A549 (cell line): ENCODE data around the gene MARK3. TPM values are rescaled to one million over a fixed set of nuclear protein-coding genes. Genes with fewer than 3 reads are reported as not detected.

Experiments
- ATAC-seq, 2 experiments: fragments of 200-7000 bp in 1 of 2; fragments of >200 bp in 1 of 2; cut with Nextera tagmentation in 1 of 2; cut with Tn5 transposase in 1 of 2; 3 replicates each; pipeline versions ENCODE4 v1.8.0 to v1.9.1; 2018 to 2020; ENCODE audit warnings: mild to moderate bottlenecking in 1 of 2, moderate library complexity in 1 of 2
- CTCF ChIA-PET: fragments of 300-600 bp; sonication (Branson Sonifier 250); formaldehyde crosslinking; extraction: SDS; loops from one replicate; lab custom pipeline; 2021; ENCODE audit warnings: antibody characterized with exemption, inconsistent platforms; lab: Yijun Ruan, JAX
- POLR2A ChIA-PET: fragments of 350-600 bp; formaldehyde crosslinking; extraction: SDS; loops from one replicate; lab custom pipeline; 2021; ENCODE audit warnings: antibody characterized with exemption, inconsistent platforms; lab: Yijun Ruan, JAX
- DNase-seq, 2 experiments: peaks; one replicate each; pipeline versions ENCODE4 v3.0.0 to v3.0.0-alpha.2; 2011 to 2016; ENCODE audit warnings: low read depth in 1 of 2, low spot score in 1 of 2
- FAIRE-seq: peaks from 2 replicates; lab custom pipeline; 2011; peaks lifted over from hg19 to GRCh38; lab: Jason Lieb, UNC
- H3K27ac ChIP-seq, 2 experiments: fragments of >200 bp; sonication (Bioruptor Twin); formaldehyde crosslinking; 3 replicates each; pipeline ENCODE4 v1.5.1; 2016 to 2017
- H3K4me1 ChIP-seq: fragments of >200 bp; sonication (Bioruptor Twin); formaldehyde crosslinking; 3 replicates; pipeline ENCODE4 v1.6.1; 2016
- H3K4me2 ChIP-seq: fragments of >200 bp; sonication (Bioruptor Twin); formaldehyde crosslinking; 3 replicates; pipeline ENCODE4 v1.6.1; 2016
- H3K4me3 ChIP-seq: fragments of >200 bp; sonication (Bioruptor Twin); formaldehyde crosslinking; 3 replicates; pipeline ENCODE4 v1.5.1; 2016
- H3K9me3 ChIP-seq: fragments of >200 bp; sonication (Bioruptor Twin); formaldehyde crosslinking; 3 replicates; pipeline ENCODE4 v1.6.1; 2016
- BHLHE40 ChIP-seq: IDR thresholded peaks from 2 replicates; pipeline ENCODE4 v1.6.1; 2012; ENCODE audit warnings: low read depth, low read length, inconsistent platforms
- CBX2 ChIP-seq: fragments of 200-600 bp; sonication (generic); IDR thresholded peaks from 2 replicates; pipeline ENCODE4 v1.6.1; 2016; ENCODE audit warnings: low read depth, mild to moderate bottlenecking, borderline replicate concordance
- CEBPB ChIP-seq, 2 experiments: fragments of >200 bp in 1 of 2; sonication (Bioruptor Twin) in 1 of 2; formaldehyde crosslinking in 1 of 2; IDR thresholded peaks; 2 replicates each; pipeline ENCODE4 v1.6.1; 2012 to 2016
- CHD4 ChIP-seq: fragments of 200-600 bp; sonication (generic); IDR thresholded peaks from 2 replicates; pipeline ENCODE4 v1.6.1; 2016; ENCODE audit warnings: antibody characterized with exemption, mild to moderate bottlenecking, borderline replicate concordance
- ELK1 ChIP-seq: fragments of 150-350 bp; IDR thresholded peaks from 2 replicates; pipeline ENCODE4 v1.6.1; 2014; ENCODE audit warnings: low read depth, mild to moderate bottlenecking, low read length
- ESRRA ChIP-seq: fragments of 150-350 bp; IDR thresholded peaks from 2 replicates; pipeline ENCODE4 v1.6.1; 2014; ENCODE audit warnings: mild to moderate bottlenecking, low read length, borderline replicate concordance
- FOXS1 ChIP-seq: fragments of 250-450 bp; sonication (Bioruptor Pico); IDR thresholded peaks from 2 replicates; pipeline ENCODE4 v1.5.0; 2020; ENCODE audit warnings: mild to moderate bottlenecking, moderate library complexity
- HDAC2 ChIP-seq: fragments of 200-600 bp; sonication (generic); IDR thresholded peaks from 2 replicates; pipeline ENCODE4 v1.6.1; 2016
- HOXB13 ChIP-seq: fragments of 250-450 bp; sonication (Bioruptor Pico); IDR thresholded peaks from 2 replicates; pipeline ENCODE4 v1.5.0; 2020; ENCODE audit warnings: low read depth, mild to moderate bottlenecking, moderate library complexity
- JUNB ChIP-seq: fragments of >200 bp; sonication (Bioruptor Twin); formaldehyde crosslinking; IDR thresholded peaks from 2 replicates; pipeline ENCODE4 v1.6.1; 2016
- MAFK ChIP-seq: fragments of 450-650 bp; IDR thresholded peaks from 2 replicates; pipeline ENCODE4 v1.6.1; 2014; ENCODE audit not compliant: partially characterized antibody
- MYC ChIP-seq: IDR thresholded peaks from 2 replicates; pipeline ENCODE4 v1.6.1; 2012; ENCODE audit warnings: mild to moderate bottlenecking, inconsistent platforms, low read length, improper control_type of control experiment, borderline replicate concordance
- NFE2L2 ChIP-seq: fragments of 150-350 bp; conservative IDR thresholded peaks from 2 replicates; pipeline ENCODE4 v1.6.1; 2014; ENCODE audit warnings: low read length
- NPAS2 ChIP-seq: fragments of 250-450 bp; sonication (Bioruptor Pico); IDR thresholded peaks from 2 replicates; pipeline ENCODE4 v1.8.0; 2022; ENCODE audit warnings: mild to moderate bottlenecking, moderate library complexity, borderline replicate concordance
- NR3C1 ChIP-seq: fragments of >200 bp; sonication (Bioruptor Twin); formaldehyde crosslinking; IDR thresholded peaks from 3 replicates; pipeline ENCODE4 v1.6.1; 2017
- PHF8 ChIP-seq: fragments of 200-600 bp; sonication (generic); IDR thresholded peaks from 2 replicates; pipeline ENCODE4 v1.6.1; 2016; ENCODE audit warnings: low read depth, mild to moderate bottlenecking, antibody characterized with exemption, moderate library complexity, borderline replicate concordance
- RFX5 ChIP-seq: fragments of 450-650 bp; IDR thresholded peaks from 2 replicates; pipeline ENCODE4 v1.7.1; 2014; ENCODE audit warnings: antibody characterized with exemption, mild to moderate bottlenecking, moderate library complexity
- RNF2 ChIP-seq: fragments of 200-600 bp; sonication (generic); IDR thresholded peaks from 2 replicates; pipeline ENCODE4 v1.6.1; 2016; ENCODE audit warnings: low read depth, mild to moderate bottlenecking, antibody characterized with exemption, moderate library complexity, borderline replicate concordance
- SMC3 ChIP-seq: fragments of >200 bp; sonication (Bioruptor Twin); formaldehyde crosslinking; IDR thresholded peaks from 3 replicates; pipeline ENCODE4 v1.6.1; 2018; ENCODE audit warnings: inconsistent platforms
- TP53 ChIP-seq: fragments of 250-450 bp; sonication (Bioruptor Pico); IDR thresholded peaks from 2 replicates; pipeline ENCODE4 v1.5.0; 2021; ENCODE audit warnings: mild to moderate bottlenecking, moderate library complexity
- ZFP36 ChIP-seq: fragments of 450-650 bp; IDR thresholded peaks from 2 replicates; pipeline ENCODE4 v1.6.1; 2014; ENCODE audit warnings: borderline replicate concordance; ENCODE audit not compliant: partially characterized antibody
- ZSCAN20 ChIP-seq: fragments of 250-450 bp; sonication (Bioruptor Pico); IDR thresholded peaks from 2 replicates; pipeline ENCODE4 v1.8.0; 2022; ENCODE audit warnings: mild to moderate bottlenecking, moderate library complexity
- WGBS: methylation state at CpG from one replicate; pipeline ENCODE4 v1.1.6; 2017; ENCODE audit errors: missing lambda C conversion rate; 5-methylcytosine and 5-hydroxymethylcytosine counted together
- polyA plus RNA-seq, 4 experiments: library from polyadenylated mRNA; depleted of rRNA in 3 of 4; stranded (reverse); fragments of >200 nt; fragmentation: RNase III in 1 of 4; extraction: RNeasy Plus Mini Kit Qiagen cat#74134 plus additional on column Dnase treatment in 1 of 4; gene quantifications; 2 replicates in 3 of 4; 3 replicates in 1 of 4; pipeline ENCODE4 v1.2.3, GENCODE V29; 2011 to 2017
- TF ChIP-seq, protein P1 (sequence below): IDR thresholded peaks from 2 replicates; pipeline ENCODE4 v1.6.1; 2012
- TF ChIP-seq, protein P2 (sequence below): IDR thresholded peaks from 2 replicates; pipeline ENCODE4 v1.6.1; 2012; ENCODE audit warnings: low read depth, borderline replicate concordance
- TF ChIP-seq, protein P3 (sequence below): fragments of 450-650 bp; IDR thresholded peaks from 2 replicates; pipeline ENCODE4 v1.6.1; 2014; ENCODE audit warnings: antibody characterized with exemption

MARK3 gene
- polyA plus RNA-seq, 2 of the 4 experiments (the other 2 are of a cell fraction): 59.7 to 97.6 TPM

DNA sequence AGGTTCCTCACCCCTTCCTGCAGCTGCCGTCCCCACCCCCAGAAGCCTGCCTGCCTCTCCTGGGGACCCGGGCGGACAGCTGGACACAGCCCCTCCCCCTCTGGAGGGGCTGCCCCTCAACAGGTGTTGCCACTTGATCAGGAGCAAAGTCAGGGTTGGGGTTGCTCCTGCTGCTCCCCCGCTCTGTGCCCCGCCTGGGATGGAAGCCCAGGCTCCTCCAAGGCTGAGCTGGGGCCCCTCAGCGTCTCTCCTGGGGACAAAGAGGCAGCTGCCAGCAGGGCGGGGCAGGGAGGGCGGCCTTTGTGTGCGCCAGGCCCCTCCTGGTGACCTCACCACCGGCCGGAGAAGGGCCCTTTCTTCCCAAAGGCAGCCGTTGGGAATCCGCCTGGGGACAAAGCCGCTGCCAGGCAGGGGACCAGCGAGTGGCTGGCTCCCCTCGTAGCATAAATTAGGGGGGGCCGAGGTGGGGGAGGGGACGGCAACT, 157.4 kb downstream of the MARK3 start:
- peak overlapping the region in 1 of 2 experiments; percentile 75; a peak in 3 of 6 replicates for H3K27ac ChIP-seq
- CTCF ChIA-PET: interaction anchor here (0.5 to 28.8 kb wide), 5 partner anchors 10 to 43 kb away, joined by 3 to 489 read pairs (median 12); partner anchors contain the start of genes CKB and TRMT61A
- ATAC-seq: no peak
- peak overlapping the region; percentile 53 for H3K4me2 ChIP-seq
- TF ChIP-seq ESRRA: no peak
- no peak for TF ChIP-seq NR3C1
- no peak for TF ChIP-seq JUNB
- no peak for TF ChIP-seq ZSCAN20 (CRISPR knock-in tag)
- TF ChIP-seq, protein P1, sequence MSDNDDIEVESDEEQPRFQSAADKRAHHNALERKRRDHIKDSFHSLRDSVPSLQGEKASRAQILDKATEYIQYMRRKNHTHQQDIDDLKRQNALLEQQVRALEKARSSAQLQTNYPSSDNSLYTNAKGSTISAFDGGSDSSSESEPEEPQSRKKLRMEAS: no peak
- TF ChIP-seq RFX5: no peak
- no peak for TF ChIP-seq CBX2
- TF ChIP-seq, protein P2, sequence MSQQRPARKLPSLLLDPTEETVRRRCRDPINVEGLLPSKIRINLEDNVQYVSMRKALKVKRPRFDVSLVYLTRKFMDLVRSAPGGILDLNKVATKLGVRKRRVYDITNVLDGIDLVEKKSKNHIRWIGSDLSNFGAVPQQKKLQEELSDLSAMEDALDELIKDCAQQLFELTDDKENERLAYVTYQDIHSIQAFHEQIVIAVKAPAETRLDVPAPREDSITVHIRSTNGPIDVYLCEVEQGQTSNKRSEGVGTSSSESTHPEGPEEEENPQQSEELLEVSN: no peak
- no peak for TF ChIP-seq SMC3
- TF ChIP-seq, all 56 proteins: peak for 0
- Histone ChIP-seq H3K9me3 (no peaks in the 10 kb centered on the region), H3K4me1 (peaks cover 38% of the 10 kb centered on the region), H3K4me3 (no peak overlapping the region)
- DNase-seq (no peak), FAIRE-seq (no peak)
- POLR2A ChIA-PET: interaction anchor here (0.8 to 1.0 kb wide), 2 partner anchors 14 to 24 kb away, joined by 3 to 4 read pairs; partner anchors contain the start of gene TRMT61A
- WGBS: 39% methylated on average over 8 of the region's 18 CpGs

- POLR2A ChIA-PET: interaction anchor here (1.0 kb wide), 1 partner anchor 14 kb away, joined by 3 read pairs; the partner anchor contains the start of gene TRMT61A
- Histone ChIP-seq H3K9me3 (no peaks in the 10 kb centered on the region), H3K4me3 (no peak overlapping the region), H3K4me2 (peak overlapping the region; percentile 53; the same call in 2 of the 3 replicates), H3K4me1 (peaks cover 38% of the 10 kb centered on the region), H3K27ac (peak overlapping the region in 1 of 2 experiments; percentile 75; a peak in 3 of 6 replicates)
- no peak for ATAC-seq
- TF ChIP-seq RNF2 (no peak), ESRRA (no peak), FOXS1 (CRISPR knock-in tag) (no peak), MAFK (no peak), CHD4 (no peak), JUNB (no peak), SMC3 (no peak), ELK1 (no peak), NR3C1 (no peak), ZFP36 (no peak), BHLHE40 (no peak), HOXB13 (CRISPR knock-in tag) (no peak), NPAS2 (no peak), CBX2 (no peak), CEBPB (IDR thresholded peaks at IDR 0.05) (no peak)
- CTCF ChIA-PET: interaction anchor here (0.5 to 28.8 kb wide), 5 partner anchors 10 to 43 kb away, joined by 3 to 489 read pairs (median 100); partner anchors contain the start of genes BAG5, CKB, COA8 and TRMT61A
- no peak for FAIRE-seq
- WGBS: 73% methylated on average over 7 of the region's 10 CpGs
- no peak for DNase-seq
Measured at GRCh38 chr14:103543140-103543539, 157.9 kb downstream of the MARK3 start.

DNA sequence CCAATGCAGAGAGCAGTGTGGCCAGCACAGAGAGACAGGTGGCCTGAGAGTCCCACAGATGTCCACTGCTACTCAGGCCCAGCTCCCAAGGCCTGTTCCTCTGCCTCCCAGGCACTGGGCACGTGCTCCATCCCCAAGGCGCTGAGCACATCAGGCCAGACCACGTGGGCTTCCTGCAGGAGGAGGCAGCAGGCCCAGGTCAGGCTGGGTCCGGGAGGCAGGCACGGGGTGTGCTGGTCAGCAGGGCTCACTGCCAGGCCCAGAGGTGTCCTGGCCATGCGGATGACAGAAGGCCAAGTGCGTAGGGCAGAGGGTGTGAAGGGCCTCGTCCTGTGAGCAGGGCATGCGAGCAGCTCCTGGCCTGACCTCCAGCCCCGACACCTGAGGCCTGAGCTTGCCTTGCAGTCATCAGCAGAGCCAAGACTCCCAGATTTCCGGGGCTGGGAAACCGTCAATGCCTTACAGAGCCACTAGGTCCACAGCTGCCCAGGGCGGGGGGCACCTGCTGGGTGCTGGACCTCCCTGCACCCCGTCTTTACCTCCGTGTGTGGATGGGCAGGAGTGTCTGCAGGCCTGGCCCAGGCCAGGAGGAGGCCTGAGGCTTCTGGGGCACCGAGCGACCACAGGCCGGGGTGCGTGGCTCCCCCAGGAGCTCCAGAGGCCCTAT, 158.6 kb downstream of the MARK3 start:
- Histone ChIP-seq H3K27ac (peak overlapping the region in 1 of 2 experiments; percentile 75; a peak in 2 of 6 replicates), H3K4me3 (no peak overlapping the region), H3K4me2 (no peak overlapping the region), H3K9me3 (no peaks in the 10 kb centered on the region), H3K4me1 (peaks cover 38% of the 10 kb centered on the region)
- POLR2A ChIA-PET: interaction anchor here (0.6 to 1.3 kb wide), 2 partner anchors 22 to 131 kb away, joined by 3 read pairs; no protein-coding TSS in a partner anchor
- CTCF ChIA-PET: interaction anchor here (3.4 to 28.8 kb wide), 4 partner anchors 11 to 34 kb away, joined by 31 to 489 read pairs (median 142); partner anchors contain the start of genes BAG5, CKB, COA8 and TRMT61A
- no peak for FAIRE-seq
- no peak for DNase-seq
- no peak for TF ChIP-seq HDAC2
- no peak for TF ChIP-seq PHF8
- TF ChIP-seq, protein P3, sequence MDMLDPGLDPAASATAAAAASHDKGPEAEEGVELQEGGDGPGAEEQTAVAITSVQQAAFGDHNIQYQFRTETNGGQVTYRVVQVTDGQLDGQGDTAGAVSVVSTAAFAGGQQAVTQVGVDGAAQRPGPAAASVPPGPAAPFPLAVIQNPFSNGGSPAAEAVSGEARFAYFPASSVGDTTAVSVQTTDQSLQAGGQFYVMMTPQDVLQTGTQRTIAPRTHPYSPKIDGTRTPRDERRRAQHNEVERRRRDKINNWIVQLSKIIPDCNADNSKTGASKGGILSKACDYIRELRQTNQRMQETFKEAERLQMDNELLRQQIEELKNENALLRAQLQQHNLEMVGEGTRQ: no peak
- no peak for TF ChIP-seq TP53 (CRISPR knock-in tag)
- no peak for TF ChIP-seq NFE2L2
- TF ChIP-seq MYC: no peak
- 91% methylated on average over 10 of the region's 19 CpGs for WGBS
- no peak for ATAC-seq
